SK-N-SH (cell line): ENCODE data around the gene TBX19.

Experiments
- TEAD4 ChIP-seq: IDR thresholded peaks from 2 replicates; pipeline ENCODE4 v1.4.0; 2012; ENCODE audit warnings: mild to moderate bottlenecking, borderline replicate concordance; ENCODE audit not compliant: insufficient read depth
- TF ChIP-seq, protein P1 (sequence below): fragments of 200-600 bp; sonication (generic); IDR thresholded peaks from 2 replicates; pipeline ENCODE4 v1.6.1; 2017; ENCODE audit warnings: antibody characterized with exemption, mild to moderate bottlenecking, moderate library complexity

DNA sequence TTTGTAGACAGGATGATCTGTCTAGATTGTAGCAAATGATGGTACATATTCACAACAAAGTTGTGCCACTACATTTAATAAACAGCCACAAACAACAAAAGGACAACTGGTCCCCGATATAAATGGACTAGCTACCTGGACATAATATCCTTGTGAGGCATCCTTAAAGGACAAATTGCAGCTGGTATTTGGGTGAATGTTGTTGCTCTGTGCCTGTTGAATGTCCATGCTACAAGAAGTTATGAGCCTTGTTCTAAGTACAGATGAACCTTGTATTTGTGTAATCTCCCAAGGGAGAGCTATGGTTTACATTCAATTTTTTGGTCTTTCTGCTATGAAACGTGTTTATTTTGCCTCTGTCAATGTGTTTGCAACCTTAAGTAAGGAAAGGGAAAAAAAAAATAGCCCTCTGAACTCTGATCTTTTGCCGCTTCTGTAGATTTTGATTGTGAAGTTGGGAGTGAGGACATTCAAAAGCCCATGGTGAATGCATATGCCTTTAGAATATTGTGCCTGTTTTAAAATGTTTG lies 28.4 kb upstream of the TBX19 start:
- no peak for TF ChIP-seq TEAD4
- TF ChIP-seq, protein P1, sequence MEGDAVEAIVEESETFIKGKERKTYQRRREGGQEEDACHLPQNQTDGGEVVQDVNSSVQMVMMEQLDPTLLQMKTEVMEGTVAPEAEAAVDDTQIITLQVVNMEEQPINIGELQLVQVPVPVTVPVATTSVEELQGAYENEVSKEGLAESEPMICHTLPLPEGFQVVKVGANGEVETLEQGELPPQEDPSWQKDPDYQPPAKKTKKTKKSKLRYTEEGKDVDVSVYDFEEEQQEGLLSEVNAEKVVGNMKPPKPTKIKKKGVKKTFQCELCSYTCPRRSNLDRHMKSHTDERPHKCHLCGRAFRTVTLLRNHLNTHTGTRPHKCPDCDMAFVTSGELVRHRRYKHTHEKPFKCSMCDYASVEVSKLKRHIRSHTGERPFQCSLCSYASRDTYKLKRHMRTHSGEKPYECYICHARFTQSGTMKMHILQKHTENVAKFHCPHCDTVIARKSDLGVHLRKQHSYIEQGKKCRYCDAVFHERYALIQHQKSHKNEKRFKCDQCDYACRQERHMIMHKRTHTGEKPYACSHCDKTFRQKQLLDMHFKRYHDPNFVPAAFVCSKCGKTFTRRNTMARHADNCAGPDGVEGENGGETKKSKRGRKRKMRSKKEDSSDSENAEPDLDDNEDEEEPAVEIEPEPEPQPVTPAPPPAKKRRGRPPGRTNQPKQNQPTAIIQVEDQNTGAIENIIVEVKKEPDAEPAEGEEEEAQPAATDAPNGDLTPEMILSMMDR = no peak
